ENCODE data around the gene FCSK.
A peak's percentile ranks its signal among the peaks of the same experiment; 100 is the strongest.
"Not testable (repeated sequence)": the region's sequence is repeated elsewhere in the genome, so short reads cannot be mapped to it uniquely, and the experiment has no call there.

Gene FCSK

DNA sequence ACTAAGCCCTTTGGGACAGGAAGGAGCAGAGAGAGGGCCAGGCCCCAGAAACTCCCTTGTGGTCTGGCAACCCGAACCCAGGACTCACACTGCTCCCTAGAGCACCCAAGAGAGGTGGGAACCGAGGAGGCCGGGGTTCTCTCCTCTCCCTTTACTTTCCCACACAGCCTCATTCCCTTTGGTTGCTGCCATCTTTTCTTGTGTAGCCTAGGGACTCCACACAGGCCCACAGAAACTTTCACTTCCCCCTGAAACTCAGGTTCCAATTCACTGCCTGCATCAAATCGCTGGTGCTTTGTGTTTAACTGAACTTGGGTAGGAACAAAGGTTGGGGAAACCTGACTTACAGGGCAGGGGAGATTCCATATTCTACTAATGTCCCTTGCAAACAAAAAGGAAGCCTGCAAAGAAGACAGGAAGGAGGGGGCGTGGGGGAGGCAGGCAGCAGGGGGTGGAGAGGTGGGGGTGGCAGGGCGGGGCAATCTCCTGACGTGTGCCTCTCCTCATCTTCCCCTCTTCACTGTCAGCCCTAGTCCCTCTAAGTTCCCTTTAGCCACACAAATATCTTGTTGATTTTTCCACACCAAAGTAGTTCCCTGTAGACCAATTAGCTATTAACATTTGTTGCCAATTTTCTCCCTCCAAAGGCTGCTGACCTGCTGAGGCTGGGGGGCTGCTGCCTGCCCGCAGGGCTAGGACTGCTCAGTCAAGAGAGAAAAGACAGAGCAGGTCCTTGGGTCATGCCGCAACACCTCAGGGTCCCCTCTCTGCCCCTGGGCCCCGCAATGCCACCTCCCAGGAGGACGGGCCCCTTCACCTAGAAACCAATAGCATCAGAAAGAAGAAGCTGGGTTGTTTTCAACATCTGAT is 23.5 kb upstream of the FCSK start:
- FAIRE-seq (no peak), DNase-seq (ENCODE audit: low spot score) (peak; percentile 39)

DNA sequence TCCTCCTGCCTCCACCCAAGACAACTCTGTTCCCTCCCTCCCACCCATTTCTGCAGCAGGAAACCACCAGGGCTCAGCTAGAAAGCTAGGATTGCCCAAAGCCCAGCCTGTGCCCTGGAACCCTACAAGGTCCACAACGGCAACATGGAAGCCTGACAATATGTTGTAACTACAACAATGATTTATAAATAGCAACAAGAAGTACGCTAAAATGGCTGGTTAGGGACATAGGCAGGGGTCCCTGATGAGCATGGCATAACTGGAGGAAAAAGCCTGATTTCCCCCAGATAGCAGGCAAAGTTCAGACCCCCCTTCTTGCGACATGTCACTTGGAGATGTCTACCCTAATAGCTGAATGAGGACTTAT is 22.1 kb upstream of the FCSK start:
- DNase-seq (ENCODE audit: low spot score) (no peak), FAIRE-seq (no peak)

DNA sequence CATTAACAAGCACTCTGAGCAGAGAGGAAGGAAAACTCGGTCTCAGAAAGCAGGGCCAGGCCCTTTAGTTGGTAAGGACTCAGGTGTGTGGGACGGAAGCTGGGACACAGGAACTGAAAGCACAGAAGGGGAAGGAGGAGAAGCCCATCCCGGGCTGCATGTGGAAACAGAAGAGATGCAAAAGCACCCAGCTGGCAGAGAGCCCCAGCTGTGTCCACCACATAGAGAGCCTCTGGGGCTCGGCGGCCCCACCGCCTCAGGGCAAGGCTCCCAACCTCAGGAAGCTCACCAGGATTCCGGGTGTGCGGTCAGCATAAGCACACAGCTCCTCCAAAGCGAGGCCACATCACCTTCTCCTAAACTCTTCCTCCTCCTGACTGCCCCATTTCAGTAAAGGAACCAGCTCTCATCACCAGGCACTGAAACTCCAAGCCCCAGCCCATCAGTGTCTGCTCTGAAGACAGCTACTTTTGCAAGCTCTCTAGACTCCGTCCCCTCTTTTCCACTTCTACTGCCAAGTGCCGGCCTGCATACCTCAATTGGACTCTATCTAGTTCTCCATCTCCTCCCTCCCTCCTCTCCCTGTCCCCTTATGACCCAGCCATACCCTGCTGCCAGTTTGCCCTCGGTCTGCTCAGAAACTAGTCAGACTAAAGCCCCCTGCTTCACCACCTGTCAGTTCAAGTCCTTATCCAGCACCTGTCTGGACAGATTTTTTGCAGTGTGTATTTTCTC is 21.5 kb upstream of the FCSK start:
- DNase-seq (ENCODE audit: low spot score) (no peak), FAIRE-seq (no peak)

DNA sequence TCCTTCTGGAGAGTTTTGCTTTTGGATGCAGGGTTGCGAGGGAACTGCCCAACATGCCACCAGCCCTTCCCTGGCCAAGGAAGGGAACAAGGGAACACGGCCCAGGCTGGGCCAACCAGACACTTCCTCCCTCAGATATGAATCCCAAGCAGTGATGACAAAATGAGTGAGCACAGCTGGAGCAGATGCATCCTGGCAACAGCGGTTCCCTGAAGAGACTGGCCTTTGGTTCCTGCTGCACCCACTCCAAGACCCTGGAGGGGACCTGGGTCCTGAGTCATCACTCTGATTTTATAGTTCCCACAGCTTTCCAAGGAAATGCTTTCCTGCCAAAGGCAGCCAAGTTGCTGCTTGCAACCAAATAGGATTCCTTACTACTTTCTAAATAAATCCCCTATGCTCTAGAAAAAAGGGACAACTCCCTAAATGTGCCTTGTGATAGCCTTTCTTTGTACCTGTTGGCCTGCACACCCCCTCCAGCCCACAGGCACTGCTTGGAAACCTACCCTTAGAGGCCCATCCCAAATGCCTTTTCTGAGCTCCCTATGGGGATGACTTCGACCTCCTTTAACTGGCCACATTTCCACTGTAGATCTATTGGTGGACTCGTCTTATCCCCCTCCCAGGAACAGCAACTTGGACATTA is 20.8 kb upstream of the FCSK start:
- FAIRE-seq (no peak), DNase-seq (ENCODE audit: low spot score) (peak; percentile 65)

DNA sequence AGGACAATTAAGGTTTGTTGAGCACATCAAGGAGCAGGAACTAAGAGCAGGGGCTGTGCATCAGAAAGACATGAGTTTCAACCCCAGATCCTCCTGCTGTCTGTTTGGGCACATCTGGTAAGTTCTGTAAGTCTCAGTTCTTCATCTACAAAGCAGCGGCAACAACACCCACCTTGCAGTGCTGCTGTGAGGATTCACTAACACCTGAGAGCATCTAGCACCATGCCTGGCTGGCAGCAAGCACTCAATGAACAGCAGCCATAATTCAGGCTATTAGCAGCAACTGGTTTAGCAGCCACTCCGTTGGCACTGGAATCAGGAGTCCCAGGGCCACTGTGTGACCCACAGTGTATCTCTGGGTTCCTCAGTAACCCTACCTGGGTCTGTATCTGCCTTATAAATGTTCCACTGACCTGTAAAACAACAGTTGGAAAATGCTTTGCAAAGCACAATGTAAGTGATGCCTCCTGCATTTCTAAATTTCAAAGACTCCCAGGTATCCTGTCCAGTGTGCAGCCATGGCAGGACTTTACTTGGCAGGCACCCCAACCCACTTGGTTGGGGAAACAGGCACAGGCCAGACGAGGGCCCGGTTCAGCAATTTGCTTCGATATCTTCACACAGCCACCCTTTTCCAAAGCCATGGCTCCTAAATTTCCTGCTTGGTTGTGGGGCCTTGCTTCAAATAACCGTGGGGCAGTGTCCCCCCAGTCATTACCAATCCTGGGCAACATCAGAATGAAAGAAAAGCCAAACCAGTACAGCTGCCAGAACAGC is 19.7 kb upstream of the FCSK start:
- no peak for DNase-seq (ENCODE audit: low spot score)
- no peak for FAIRE-seq

DNA sequence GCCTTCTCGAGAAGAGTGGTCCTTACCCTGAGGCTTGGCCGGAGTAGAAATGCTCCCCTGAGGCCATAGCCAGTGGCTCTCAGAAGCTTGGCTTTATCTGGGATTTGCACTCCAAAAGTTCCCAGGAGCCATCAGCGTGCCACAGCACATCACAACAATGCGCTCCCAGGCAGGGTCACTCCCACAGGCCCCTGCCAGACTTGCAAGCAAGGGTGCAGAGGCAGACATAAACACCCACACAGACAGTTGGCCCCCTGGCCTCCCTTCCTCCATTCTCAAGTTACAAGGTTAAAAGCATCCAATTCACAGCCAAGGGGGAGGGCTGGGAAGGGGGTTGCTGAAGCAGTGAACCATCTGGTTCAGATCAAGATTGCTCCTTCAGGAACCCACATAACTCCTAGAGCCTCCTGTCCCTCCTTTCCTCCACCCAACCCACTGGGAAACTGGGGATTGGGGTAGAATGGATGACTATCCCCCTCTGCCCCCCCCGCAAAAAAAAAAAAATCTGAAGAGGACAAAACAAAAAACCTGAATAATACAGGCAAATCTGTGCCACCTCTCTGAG is 17.3 kb upstream of the FCSK start:
- FAIRE-seq (no peak), DNase-seq (ENCODE audit: low spot score) (peak; percentile 19)

DNA sequence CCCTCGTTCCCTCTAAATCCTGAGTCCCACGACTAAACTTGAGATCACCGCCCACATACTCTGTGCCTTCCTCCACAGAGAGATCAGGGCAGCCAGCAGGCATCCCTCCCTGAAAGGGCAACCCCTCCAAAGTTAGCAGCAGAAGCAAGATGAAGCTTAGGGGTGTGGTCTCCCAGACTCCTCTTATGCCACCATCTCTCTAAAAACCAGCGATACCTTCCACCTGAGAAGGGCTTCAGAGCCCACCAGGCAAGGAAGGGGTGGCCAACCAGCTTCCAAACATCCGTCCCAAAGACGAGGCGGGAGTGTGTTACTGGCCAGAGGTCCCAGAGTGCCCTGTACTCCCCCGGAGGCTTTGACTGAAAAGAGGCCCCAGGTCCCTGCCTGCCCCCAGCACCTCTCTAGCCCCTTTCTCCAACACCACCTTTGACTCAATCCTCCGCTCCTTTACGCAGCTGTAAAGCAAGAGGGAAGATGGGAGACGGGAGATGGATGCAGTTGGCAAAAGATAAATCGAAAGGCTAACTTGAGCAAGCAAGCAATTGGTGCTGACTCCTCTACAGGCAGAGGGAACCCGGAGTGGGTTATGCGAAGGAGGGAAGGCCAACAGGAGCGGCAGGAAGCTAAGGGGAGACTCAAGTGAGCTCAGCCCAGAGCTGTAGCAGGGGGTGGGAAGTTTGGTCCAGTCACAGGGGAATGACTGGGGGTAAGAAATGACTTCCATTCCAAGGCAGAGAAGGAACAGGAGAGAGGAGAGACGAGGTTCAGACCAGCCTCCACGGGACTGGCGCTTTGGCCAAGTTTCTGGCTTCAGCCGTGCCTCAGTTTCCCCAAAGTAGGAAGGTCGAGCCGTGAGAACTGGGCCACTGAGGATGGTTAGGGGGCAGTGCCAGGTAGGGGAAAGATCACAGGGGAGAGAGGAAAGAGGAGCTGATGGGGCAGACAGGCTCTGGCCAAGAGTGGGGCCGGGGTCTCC is 16.5 kb upstream of the FCSK start:
- peak; percentile 35 for DNase-seq (ENCODE audit: low spot score)
- FAIRE-seq: no peak

DNA sequence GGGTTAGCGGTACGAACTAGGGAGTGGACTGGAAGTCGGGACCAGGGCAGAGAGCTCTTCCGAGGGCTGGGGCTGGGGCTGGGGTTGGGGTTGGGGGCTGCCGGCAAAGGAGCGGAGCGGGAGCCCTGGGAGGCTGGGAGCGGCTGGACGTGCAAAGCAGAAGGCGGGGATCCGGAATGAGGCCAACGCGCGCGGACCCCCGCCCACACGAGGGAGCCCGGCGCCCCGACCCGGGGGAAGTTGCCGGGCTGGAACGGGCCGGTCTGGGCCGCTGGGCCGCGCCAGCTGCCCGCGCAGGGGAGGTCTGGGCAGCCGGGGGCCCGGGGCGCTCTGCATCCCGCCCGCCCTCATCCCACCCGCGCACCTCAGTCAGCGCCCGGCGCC is 15.8 kb upstream of the FCSK start:
- DNase-seq (ENCODE audit: low spot score): no peak
- no peak for FAIRE-seq

DNA sequence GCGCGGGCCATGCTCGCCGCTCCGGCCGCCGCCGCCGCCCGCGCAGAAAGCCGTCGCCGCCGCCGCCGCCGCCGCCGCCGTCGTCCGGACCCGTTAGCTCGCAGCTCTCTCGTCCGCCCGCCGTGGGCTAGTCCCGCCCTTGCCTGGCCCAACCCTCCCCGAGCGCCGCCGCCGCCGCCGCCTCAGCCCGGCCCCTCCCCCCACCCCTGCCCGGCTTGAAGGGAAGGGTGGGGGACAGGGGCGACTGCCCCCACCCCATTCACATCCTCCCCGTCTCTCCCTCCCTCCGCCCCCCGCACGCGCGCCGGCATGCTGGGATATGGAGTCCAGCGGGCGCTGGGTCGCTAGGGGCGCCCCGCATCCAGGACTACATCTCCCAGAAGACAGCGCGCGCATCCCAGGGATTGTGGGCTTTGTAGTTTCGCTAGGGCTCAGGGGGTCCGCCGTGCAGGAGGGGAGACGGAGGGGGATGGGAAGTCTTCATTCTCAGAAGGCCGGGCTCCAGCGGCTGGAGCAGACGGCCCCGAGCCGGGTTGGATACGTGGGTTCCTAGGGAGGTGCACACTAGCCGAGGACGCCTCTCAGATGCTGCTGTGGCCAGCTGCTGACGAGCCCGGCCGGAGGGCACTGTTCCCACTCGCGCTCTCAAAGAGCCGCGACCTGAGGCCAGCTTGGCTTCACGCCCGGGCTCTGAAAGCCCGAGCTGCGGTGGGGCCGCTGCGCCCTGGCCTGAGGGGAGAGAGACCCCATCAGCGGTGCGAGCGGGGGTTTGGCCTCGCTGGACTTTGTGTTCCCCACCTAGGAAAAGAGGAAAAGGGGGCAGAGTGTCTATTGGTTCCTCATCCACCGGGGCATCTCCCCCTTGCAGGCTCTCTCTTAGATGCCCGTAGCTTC is 15.2 kb upstream of the FCSK start, which contains the start of gene ST3GAL2:
ST3GAL2 (minus strand) TSS at position 132 of the 894 bp plus-strand sequence. CDS start 40,570 bp downstream, outside the sequence.
- DNase-seq (ENCODE audit: low spot score): peak; percentile 82
- FAIRE-seq: no peak

DNA sequence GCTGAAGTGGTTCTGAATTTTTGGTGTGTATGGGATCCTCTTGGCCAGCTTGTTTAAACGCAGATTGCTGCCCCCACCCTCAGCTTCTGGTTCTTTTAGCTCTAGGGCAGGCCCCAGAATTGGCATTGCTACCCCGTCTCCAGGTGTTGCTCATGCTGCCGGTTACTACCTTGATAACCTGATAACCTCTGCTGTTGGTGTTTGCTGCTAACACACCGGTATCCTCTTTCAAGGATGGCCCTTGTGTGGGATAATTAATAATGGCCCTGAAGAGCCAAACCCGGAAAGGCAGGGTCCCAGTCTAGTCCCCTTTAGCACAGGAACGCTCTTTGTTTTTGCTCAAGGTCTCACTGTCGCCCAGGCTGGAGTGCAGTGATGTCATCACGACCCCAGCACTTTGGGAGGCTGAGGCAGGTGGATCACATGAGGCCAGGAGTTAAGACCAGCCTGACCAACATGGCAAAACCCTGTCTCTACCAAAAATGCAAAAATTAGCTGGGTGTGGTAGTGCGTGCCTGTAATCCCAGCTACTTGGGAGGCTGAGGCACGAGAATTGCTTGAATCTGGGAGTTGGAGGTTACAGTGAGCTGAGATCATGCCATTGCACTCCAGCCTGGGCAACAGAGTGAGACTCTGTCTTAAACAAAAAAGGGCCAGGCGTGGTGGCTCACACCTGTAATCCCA is 14.2 kb upstream of the FCSK start:
- no peak for DNase-seq (ENCODE audit: low spot score)
- no peak for FAIRE-seq

DNA sequence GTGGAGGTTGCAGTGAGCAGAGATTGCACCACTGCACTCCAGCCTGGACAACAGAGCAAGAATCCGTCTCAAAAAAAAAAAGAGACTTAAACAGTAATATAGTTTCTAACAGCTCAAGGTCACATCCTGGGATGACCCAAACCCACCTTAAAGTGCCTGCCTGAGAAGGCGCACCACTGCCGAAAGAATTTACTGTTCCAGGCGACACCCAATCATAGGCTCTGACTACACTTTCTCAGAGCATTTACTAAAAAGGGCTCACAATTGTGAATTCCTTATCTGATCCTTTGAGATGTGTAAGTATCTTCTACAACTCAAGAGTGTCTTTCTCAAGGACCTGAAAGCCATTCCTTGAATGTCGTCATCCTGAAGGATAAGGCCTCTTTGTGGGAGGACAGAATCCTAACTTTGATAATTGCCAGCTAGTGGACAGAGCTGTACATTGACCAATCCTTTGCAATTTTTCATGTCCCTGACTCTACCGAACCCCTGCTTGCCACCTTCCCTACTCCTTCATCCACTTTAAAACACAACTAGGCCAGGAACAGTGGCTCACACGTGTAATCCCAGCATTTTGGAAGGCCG is 12.9 kb upstream of the FCSK start:
- DNase-seq (ENCODE audit: low spot score) (no peak), FAIRE-seq (no peak)

DNA sequence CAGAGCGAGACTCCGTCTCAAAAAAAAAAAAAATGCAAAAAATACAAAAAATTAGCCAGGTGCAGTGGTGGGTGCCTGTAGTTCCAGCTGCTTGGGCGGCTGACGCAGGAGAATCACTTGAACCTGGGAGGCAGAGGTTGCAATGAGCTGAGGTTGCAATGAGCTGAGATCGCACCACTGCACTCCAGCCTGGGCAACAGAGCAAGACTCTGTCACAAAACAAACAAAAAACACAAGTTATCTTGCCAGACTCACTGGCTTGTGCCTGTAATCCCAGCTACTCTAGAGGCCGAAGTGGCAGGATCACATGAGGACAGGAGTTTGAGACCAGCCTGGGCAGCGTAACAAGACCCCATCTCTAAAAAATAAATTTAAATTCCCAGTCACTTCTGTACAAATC is 12.1 kb upstream of the FCSK start:
- DNase-seq (ENCODE audit: low spot score) (no peak), FAIRE-seq (no peak)

DNA sequence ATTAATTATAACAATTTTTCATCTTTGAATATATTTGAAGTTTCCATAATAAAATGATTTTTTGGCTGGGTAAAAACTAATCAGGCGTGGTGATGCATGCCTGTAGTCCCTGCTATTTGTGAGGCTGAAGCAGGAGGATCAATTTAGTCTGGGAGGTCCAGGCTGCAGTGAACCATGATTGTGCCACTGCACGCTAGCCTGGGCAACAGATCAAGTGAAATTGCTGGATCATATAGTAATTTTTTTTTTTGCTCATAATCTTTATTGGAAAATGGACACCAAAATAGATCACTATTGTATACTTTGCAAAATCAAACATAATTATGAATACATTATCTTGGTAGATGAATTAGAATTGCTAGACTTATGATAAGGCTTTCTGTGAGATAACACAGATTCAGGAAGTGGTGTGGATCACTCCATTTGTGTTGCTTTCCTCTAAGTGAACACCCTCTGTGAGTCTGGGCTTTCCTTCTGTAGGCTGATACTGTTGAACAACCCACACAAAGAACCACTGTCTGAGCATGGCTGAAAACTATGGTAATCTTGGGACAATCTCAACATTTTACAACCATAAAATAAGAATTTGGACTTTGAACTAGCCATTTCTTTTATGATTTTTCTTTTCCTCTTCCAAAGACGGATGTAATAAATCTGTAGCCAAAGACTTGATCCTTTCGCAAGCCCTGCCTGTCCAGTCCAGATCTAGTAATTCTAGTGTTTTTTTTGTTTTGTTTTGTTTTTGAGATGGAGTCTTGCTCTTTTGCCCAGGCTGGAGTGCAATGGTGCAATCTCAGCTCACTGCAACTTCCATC is 9.9 kb upstream of the FCSK start:
- DNase-seq (ENCODE audit: low spot score): no peak
- FAIRE-seq: no peak

DNA sequence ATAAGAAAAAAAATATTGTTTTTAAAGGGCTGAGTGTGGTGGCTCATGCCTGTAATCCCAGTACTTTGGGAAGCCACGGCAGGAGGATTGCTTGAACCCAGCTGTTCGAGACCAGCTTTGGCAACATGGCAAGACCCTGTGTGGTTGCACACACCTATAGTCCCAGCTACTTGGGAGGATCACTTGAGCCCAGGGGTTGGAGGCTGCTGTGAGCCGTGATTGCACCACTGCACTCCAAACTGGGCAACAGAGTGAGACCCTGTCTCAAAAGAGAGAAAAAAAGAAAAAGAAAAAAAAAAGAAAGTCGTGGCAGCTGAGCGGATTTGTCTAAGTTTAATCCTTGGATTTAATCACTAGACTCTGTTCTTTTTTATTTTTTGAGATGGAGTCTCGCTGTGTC is 6.3 kb upstream of the FCSK start:
- DNase-seq (ENCODE audit: low spot score) (no peak), FAIRE-seq (no peak)

DNA sequence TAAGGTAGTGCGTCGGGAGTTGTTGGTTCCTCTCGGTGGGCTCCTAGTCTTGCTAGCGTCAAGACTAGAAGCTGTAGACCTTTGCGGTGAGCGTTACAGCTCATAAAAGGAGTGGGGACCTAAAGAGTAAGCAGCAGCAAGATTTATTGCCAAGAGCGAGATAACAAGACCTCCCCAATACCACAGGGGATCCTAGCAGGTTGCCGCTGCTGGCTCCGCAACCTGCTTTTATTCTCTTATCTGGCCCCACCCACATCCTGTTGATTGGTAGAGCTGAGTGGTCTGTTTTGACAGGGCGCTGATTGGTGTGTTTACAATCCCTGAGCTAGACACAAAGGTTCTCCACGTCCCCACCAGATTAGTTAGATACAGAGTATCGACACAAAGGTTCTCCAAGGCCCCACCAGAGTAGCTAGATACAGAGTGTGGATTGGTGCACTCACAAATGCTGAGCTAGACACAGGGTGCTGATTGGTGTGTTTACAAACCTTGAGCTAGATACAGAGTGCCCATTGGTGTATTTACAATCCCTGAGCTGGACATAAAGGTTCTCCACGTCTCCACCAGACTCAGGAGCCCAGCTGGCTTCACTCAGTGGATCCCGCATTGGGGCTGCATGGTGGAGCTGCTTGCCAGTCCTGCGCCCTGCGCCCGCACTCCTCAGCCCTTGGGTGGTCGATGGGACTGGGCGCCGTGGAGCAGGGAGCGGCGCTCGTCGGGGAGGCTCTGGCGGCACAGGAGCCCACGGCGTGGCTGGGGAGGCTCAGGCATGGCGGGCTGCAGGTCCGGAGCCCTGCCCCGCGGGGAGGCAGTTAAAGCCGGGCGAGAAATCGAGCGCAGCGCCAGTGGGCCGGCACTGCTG is 4.0 kb upstream of the FCSK start:
- DNase-seq (ENCODE audit: low spot score); FAIRE-seq: not testable (repeated sequence)

DNA sequence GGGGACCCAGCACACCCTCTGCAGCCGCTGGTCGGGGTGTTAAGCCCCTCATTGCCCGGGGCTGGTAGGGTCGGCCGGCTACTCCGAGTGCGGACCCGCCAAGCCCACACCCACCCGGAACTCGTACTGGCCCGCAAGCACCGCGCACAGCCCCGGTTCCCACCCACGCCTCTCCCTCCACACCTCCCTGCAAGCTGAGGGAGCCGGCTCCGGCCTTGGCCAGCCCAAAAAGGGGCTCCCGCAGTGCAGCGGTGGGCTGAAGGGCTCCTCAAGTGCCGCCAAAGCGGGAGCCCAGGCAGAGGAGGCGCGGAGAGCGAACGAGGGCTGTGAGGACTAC is 3.4 kb upstream of the FCSK start:
- DNase-seq (ENCODE audit: low spot score); FAIRE-seq: not testable (repeated sequence)

Data from RCC 7860 (cell line).